Measurements from ENCODE around the gene ADAMTS15.

Gene ADAMTS15

GRCh38 chr11:130427581-130428315 lies 20.7 kb upstream of the ADAMTS15 start:
- TF ChIP-seq MYC (IDR thresholded peaks at IDR 0.05; ENCODE audit: low read depth, low read length) (no peak), CTCF (IDR thresholded peaks at IDR 0.05; ENCODE audit: low read depth, low read length) (no peak), POLR2A (IDR thresholded peaks at IDR 0.05; ENCODE audit: extremely low read depth, insufficient read length) (no peak), MAX (IDR thresholded peaks at IDR 0.05; ENCODE audit: low read depth, low read length) (no peak)
- no peak for DNase-seq (ENCODE audit: low read depth)
- no peak overlapping the region for H3K4me3 ChIP-seq (ENCODE audit: low read depth, low read length)

GRCh38 chr11:130428316-130429119 lies 19.9 kb upstream of the ADAMTS15 start, which contains the start of gene ADAMTS8:
Gene ADAMTS8, minus strand, starts transcription at chr11:130428609. Its CDS starts 323 bp downstream, at chr11:130428286.
- peak; percentile 40 for DNase-seq (ENCODE audit: low read depth)
- no peak for TF ChIP-seq CTCF (IDR thresholded peaks at IDR 0.05; ENCODE audit: low read depth, low read length)
- TF ChIP-seq POLR2A (IDR thresholded peaks at IDR 0.05; ENCODE audit: extremely low read depth, insufficient read length), result no peak
- TF ChIP-seq MYC (IDR thresholded peaks at IDR 0.05; ENCODE audit: low read depth, low read length), result no peak
- no peak for TF ChIP-seq MAX (IDR thresholded peaks at IDR 0.05; ENCODE audit: low read depth, low read length)
- H3K4me3 ChIP-seq (ENCODE audit: low read depth, low read length), result no peak within 1 kb of the TSS

GRCh38 chr11:130429120-130429681 lies 19.2 kb upstream of the ADAMTS15 start:
- no peak for DNase-seq (ENCODE audit: low read depth)
- TF ChIP-seq MAX (IDR thresholded peaks at IDR 0.05; ENCODE audit: low read depth, low read length), result no peak
- TF ChIP-seq MYC (IDR thresholded peaks at IDR 0.05; ENCODE audit: low read depth, low read length), result no peak
- TF ChIP-seq POLR2A (IDR thresholded peaks at IDR 0.05; ENCODE audit: extremely low read depth, insufficient read length), result no peak
- no peak for TF ChIP-seq CTCF (IDR thresholded peaks at IDR 0.05; ENCODE audit: low read depth, low read length)
- H3K4me3 ChIP-seq (ENCODE audit: low read depth, low read length), result no peak overlapping the region

DNA sequence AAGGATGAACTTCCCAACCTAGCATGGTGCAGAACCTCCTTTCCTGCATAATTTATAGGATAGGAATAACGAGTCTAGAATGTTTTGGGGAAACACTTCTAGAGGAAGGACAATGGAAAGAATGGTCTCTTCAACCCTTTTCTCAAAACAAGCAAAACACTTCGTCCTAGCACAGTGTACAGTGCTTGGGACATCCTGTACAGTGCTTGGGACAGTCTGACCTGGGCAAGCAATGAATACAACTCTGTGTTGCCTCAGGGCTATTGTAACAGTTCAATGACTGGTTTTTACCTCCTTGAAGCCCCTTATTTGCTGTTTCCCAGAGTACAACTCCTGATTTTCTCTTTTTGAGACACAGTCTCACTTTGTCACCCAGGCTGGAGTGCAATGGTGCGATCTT lies 18.5 kb upstream of the ADAMTS15 start:
- TF ChIP-seq MYC (IDR thresholded peaks at IDR 0.05; ENCODE audit: low read depth, low read length) (no peak), MAX (IDR thresholded peaks at IDR 0.05; ENCODE audit: low read depth, low read length) (no peak), POLR2A (IDR thresholded peaks at IDR 0.05; ENCODE audit: extremely low read depth, insufficient read length) (no peak), CTCF (IDR thresholded peaks at IDR 0.05; ENCODE audit: low read depth, low read length) (no peak)
- no peak overlapping the region for H3K4me3 ChIP-seq (ENCODE audit: low read depth, low read length)
- DNase-seq (ENCODE audit: low read depth), result no peak

DNA sequence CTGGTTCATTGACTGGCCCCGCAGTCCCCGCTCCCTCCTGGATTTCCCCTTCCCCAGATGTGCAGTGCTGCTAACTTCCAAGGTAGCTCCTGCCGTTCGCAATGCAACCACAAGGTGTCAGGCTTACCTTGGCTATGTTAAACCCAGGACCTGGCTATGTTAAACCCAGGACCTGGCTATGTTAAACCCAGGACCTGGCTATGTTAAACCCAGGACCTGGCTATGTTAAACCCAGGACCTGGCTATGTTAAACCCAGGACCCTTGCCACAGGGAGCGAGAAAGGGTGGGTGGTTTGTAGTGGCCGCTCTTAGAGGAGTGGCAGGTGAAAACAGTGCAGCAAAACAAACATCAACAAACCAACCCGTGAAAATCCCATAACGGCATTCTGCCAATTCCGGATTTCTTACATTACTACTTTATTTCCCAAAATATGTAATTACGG lies 17.1 kb upstream of the ADAMTS15 start:
- no peak overlapping the region for H3K4me3 ChIP-seq (ENCODE audit: low read depth, low read length)
- DNase-seq (ENCODE audit: low read depth), result peak; percentile 81
- TF ChIP-seq POLR2A (IDR thresholded peaks at IDR 0.05; ENCODE audit: extremely low read depth, insufficient read length), result no peak
- TF ChIP-seq CTCF (IDR thresholded peaks at IDR 0.05; ENCODE audit: low read depth, low read length), result peak; percentile 77
- TF ChIP-seq MYC (IDR thresholded peaks at IDR 0.05; ENCODE audit: low read depth, low read length), result peak; percentile 32; the same call in 1 of the 2 replicates
- TF ChIP-seq MAX (IDR thresholded peaks at IDR 0.05; ENCODE audit: low read depth, low read length), result peak; percentile 19; the same call in 1 of the 2 replicates

All from NB4 (cell line).